ENCODE results near the gene SYT15.
"Not testable (repeated sequence)": the region's sequence is repeated elsewhere in the genome, so short reads cannot be mapped to it uniquely, and the experiment has no call there.

The SYT15 gene

GRCh38 chr10:46588221-46588620 lies 9.3 kb downstream of the SYT15 start:
- DNase-seq (ENCODE audit: low read depth, low spot score): not testable (repeated sequence)

GRCh38 chr10:46589589-46589988 lies 10.7 kb downstream of the SYT15 start:
- not testable (repeated sequence) for DNase-seq (ENCODE audit: low read depth, low spot score)

- DNase-seq (ENCODE audit: low read depth, low spot score): not testable (repeated sequence)
These were observed 12.1 kb downstream of the SYT15 start for GRCh38 chr10:46591053-46591452.

GRCh38 chr10:46593307-46593706 lies 14.4 kb downstream of the SYT15 start:
- not testable (repeated sequence) for DNase-seq (ENCODE audit: low read depth, low spot score)

GRCh38 chr10:46594453-46595063 lies 15.6 kb downstream of the SYT15 start:
- not testable (repeated sequence) for DNase-seq (ENCODE audit: low read depth, low spot score)

- not testable (repeated sequence) for DNase-seq (ENCODE audit: low read depth, low spot score)
These were observed 17.6 kb downstream of the SYT15 start for GRCh38 chr10:46596570-46596969.

- DNase-seq (ENCODE audit: low read depth, low spot score): not testable (repeated sequence)
These were observed 18.8 kb downstream of the SYT15 start for GRCh38 chr10:46597616-46598246.

- DNase-seq (ENCODE audit: low read depth, low spot score): not testable (repeated sequence)
These were observed 21.6 kb downstream of the SYT15 start for GRCh38 chr10:46600516-46600915.

- not testable (repeated sequence) for DNase-seq (ENCODE audit: low read depth, low spot score)
These were observed 36.6 kb downstream of the SYT15 start for GRCh38 chr10:46615540-46615939.

GRCh38 chr10:46616227-46616626 lies 37.3 kb downstream of the SYT15 start:
- DNase-seq (ENCODE audit: low read depth, low spot score): not testable (repeated sequence)

GRCh38 chr10:46617134-46617533 lies 38.2 kb downstream of the SYT15 start:
- not testable (repeated sequence) for DNase-seq (ENCODE audit: low read depth, low spot score)

GRCh38 chr10:46617913-46618312 lies 39.0 kb downstream of the SYT15 start:
- DNase-seq (ENCODE audit: low read depth, low spot score): not testable (repeated sequence)

GRCh38 chr10:46623899-46624654 lies 45.1 kb downstream of the SYT15 start:
- not testable (repeated sequence) for DNase-seq (ENCODE audit: low read depth, low spot score)

GRCh38 chr10:46629805-46630204 lies 50.9 kb downstream of the SYT15 start:
- not testable (repeated sequence) for DNase-seq (ENCODE audit: low read depth, low spot score)

- not testable (repeated sequence) for DNase-seq (ENCODE audit: low read depth, low spot score)
These were observed 51.9 kb downstream of the SYT15 start for GRCh38 chr10:46630816-46631215.

GRCh38 chr10:46631683-46632082 lies 52.8 kb downstream of the SYT15 start:
- DNase-seq (ENCODE audit: low read depth, low spot score): not testable (repeated sequence)

- DNase-seq (ENCODE audit: low read depth, low spot score): not testable (repeated sequence)
These were observed 55.8 kb downstream of the SYT15 start for GRCh38 chr10:46634698-46635097.

- not testable (repeated sequence) for DNase-seq (ENCODE audit: low read depth, low spot score)
These were observed 56.5 kb downstream of the SYT15 start for GRCh38 chr10:46635364-46635959.

- DNase-seq (ENCODE audit: low read depth, low spot score): not testable (repeated sequence)
These were observed 61.1 kb downstream of the SYT15 start for GRCh38 chr10:46640005-46640404.

Data from activated CD4-positive, CD25-positive, alpha-beta regulatory T cell treated with anti-CD3 and anti-CD28 coated beads, Interleukin-2, amount 50 U/mL, for 16 hours (primary cell).